Endodermal cell (in vitro differentiated cells): ENCODE results near the gene NEUROD1. TPM values are rescaled to one million over a fixed set of nuclear protein-coding genes. Genes with fewer than 3 reads are reported as not detected.
A peak's percentile ranks its signal among the peaks of the same experiment; 100 is the strongest.

Experiments used
- DNase-seq: peaks from one replicate; pipeline ENCODE4 v3.0.0-alpha.2; 2017
- H3K27ac ChIP-seq: 2 replicates; pipeline ENCODE4 v1.5.1; 2013; ENCODE audit warnings: mild to moderate bottlenecking, low read depth, low read length, moderate library complexity
- H3K27me3 ChIP-seq: 2 replicates; pipeline ENCODE4 v1.6.1; 2013; ENCODE audit warnings: mild to moderate bottlenecking, low read length, moderate library complexity; ENCODE audit not compliant: insufficient read depth, control insufficient read depth, poor library complexity, severe bottlenecking
- H3K36me3 ChIP-seq: 2 replicates; pipeline ENCODE4 v1.7.0; 2013; ENCODE audit warnings: mild to moderate bottlenecking, low read length, moderate library complexity; ENCODE audit not compliant: control insufficient read depth, insufficient read depth
- H3K4me1 ChIP-seq: one replicate; pipeline ENCODE4 v1.7.0; 2013; ENCODE audit warnings: low read length; ENCODE audit not compliant: control insufficient read depth, insufficient read depth
- H3K4me3 ChIP-seq: 2 replicates; pipeline ENCODE4 v1.5.1; 2013; ENCODE audit warnings: mild to moderate bottlenecking, low read length, moderate library complexity
- H3K9ac ChIP-seq: 2 replicates; pipeline ENCODE4 v1.6.1; 2013; ENCODE audit warnings: mild to moderate bottlenecking, low read length, moderate library complexity; ENCODE audit not compliant: poor library complexity, severe bottlenecking; ENCODE audit errors: extremely low read depth
- H3K9me3 ChIP-seq: 2 replicates; pipeline ENCODE4 v1.6.1; 2013; ENCODE audit warnings: mild to moderate bottlenecking, low read length, moderate library complexity; ENCODE audit not compliant: control insufficient read depth
- H3K27ac Mint-ChIP-seq: 2 replicates; pipeline ENCODE4 v1.8.0; 2020; ENCODE audit warnings: mixed read lengths
- H3K27me3 Mint-ChIP-seq: 2 replicates; pipeline ENCODE4 v1.8.0; 2021; ENCODE audit warnings: mild to moderate bottlenecking, mixed read lengths; ENCODE audit not compliant: insufficient read depth
- H3K36me3 Mint-ChIP-seq: 2 replicates; pipeline ENCODE4 v1.8.0; 2020; ENCODE audit warnings: low read depth, mixed read lengths
- H3K4me1 Mint-ChIP-seq: 2 replicates; pipeline ENCODE4 v1.8.0; 2020; ENCODE audit warnings: mixed read lengths
- H3K4me3 Mint-ChIP-seq: 2 replicates; pipeline ENCODE4 v1.8.0; 2020; ENCODE audit warnings: mild to moderate bottlenecking, moderate library complexity, mixed read lengths
- H3K9me3 Mint-ChIP-seq: 2 replicates; pipeline ENCODE4 v1.8.0; 2020; ENCODE audit warnings: mild to moderate bottlenecking, mixed read lengths
- CTCF ChIP-seq: fragments of 200-600 bp; sonication (generic); conservative IDR thresholded peaks from 2 replicates; pipeline ENCODE4 v1.5.0; 2021; ENCODE audit warnings: antibody characterized with exemption, mild to moderate bottlenecking
- WGBS, 2 experiments: methylation state at CpG; one replicate each; pipeline versions ENCODE4 v1.1.5 to v1.1.7; 2013; ENCODE audit warnings: missing lambda C conversion rate in 2 of 2, mixed read lengths in 1 of 2; ENCODE audit not compliant: insufficient coverage in 1 of 2, insufficient read length in 1 of 2; 5-methylcytosine and 5-hydroxymethylcytosine counted together
- total RNA-seq, 2 donors: library from RNA; stranded (reverse); fragmentation: NEBNext Ultra II Directional in 1 of 2; extraction: Animal tissue kit (Norgen Biotek cat#: 25700) in 1 of 2; gene quantifications; 2 replicates in 1 of 2; 3 replicates in 1 of 2; pipeline ENCODE4 v1.2.1, GENCODE V29; 2021

NEUROD1 gene
- total RNA-seq, 2 donors from 2014 or later, result not detected

- Mint-ChIP-seq H3K4me1 (peaks cover 15% of the 10 kb centered on the region), H3K4me3 (no peak overlapping the region), H3K36me3 (no peaks in the 10 kb centered on the region), H3K27me3 (peaks cover 94% of the 10 kb centered on the region), H3K27ac (no peak overlapping the region), H3K9me3 (peaks cover 6% of the 10 kb centered on the region)
- peaks cover 6% of the 10 kb centered on the region for H3K9me3 ChIP-seq
- H3K4me3 ChIP-seq, result no peak overlapping the region
- H3K27me3 ChIP-seq, result peaks cover 100% of the 10 kb centered on the region
- no peak overlapping the region for H3K27ac ChIP-seq
- WGBS, 2 experiments, result 3 to 4% methylated on average over 5 to 20 of the region's 20 CpGs
- no peaks in the 10 kb centered on the region for H3K4me1 ChIP-seq
- no peak overlapping the region for H3K9ac ChIP-seq
- no peak for TF ChIP-seq CTCF
- DNase-seq, result peak; percentile 49
- no peaks in the 10 kb centered on the region for H3K36me3 ChIP-seq
Measured at GRCh38 chr2:181679544-181679979, 755 bp downstream of the NEUROD1 start.

- Mint-ChIP-seq H3K4me1 (peaks cover 15% of the 10 kb centered on the region), H3K27ac (no peak overlapping the region), H3K36me3 (no peaks in the 10 kb centered on the region), H3K27me3 (peaks cover 94% of the 10 kb centered on the region), H3K4me3 (no peak overlapping the region), H3K9me3 (peaks cover 6% of the 10 kb centered on the region)
- DNase-seq, result no peak
- no peak for TF ChIP-seq CTCF
- Histone ChIP-seq H3K27me3 (peaks cover 100% of the 10 kb centered on the region), H3K36me3 (no peaks in the 10 kb centered on the region), H3K9me3 (peaks cover 6% of the 10 kb centered on the region), H3K27ac (no peak overlapping the region), H3K9ac (no peak overlapping the region), H3K4me3 (no peak overlapping the region), H3K4me1 (no peaks in the 10 kb centered on the region)
- 28 to 41% methylated on average over 14 to 17 of the region's 18 CpGs for WGBS, 2 experiments
Measured at GRCh38 chr2:181678861-181679543, 1.3 kb downstream of the NEUROD1 start.

DNA sequence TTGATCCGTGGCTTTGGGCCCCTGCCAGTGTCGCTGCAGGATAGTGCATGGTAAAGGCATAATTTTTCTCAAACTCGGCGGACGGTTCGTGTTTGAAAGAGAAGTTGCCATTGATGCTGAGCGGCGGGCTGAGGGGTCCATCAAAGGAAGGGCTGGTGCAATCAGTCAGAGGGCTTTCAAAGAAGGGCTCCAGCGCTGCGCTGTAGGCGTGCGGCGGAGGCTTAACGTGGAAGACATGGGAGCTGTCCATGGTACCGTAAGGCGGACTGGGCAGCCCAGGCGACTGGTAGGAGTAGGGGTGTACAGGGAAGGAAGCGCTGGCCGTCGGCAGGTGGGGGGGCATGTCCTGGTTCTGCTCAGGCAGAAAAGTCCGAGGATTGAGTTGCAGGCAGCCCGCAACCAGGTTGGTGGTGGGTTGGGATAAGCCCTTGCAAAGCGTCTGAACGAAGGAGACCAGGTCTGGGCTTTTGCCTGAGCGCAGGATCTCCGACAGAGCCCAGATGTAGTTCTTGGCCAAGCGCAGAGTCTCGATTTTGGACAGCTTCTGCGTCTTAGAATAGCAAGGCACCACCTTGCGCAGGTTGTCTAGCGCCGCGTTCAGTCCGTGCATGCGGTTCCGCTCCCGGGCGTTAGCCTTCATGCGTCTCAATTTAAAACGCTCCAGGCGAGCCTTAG, 2.3 kb downstream of the NEUROD1 start:
- Mint-ChIP-seq H3K27ac (no peak overlapping the region), H3K9me3 (peaks cover 6% of the 10 kb centered on the region), H3K4me3 (no peak overlapping the region), H3K27me3 (peaks cover 93% of the 10 kb centered on the region), H3K4me1 (peaks cover 12% of the 10 kb centered on the region), H3K36me3 (no peaks in the 10 kb centered on the region)
- DNase-seq, result peak; percentile 96
- H3K27ac ChIP-seq, result no peak overlapping the region
- no peak overlapping the region for H3K4me3 ChIP-seq
- peaks cover 100% of the 10 kb centered on the region for H3K27me3 ChIP-seq
- H3K36me3 ChIP-seq, result no peaks in the 10 kb centered on the region
- peaks cover 6% of the 10 kb centered on the region for H3K9me3 ChIP-seq
- TF ChIP-seq CTCF, result no peak
- H3K9ac ChIP-seq, result no peak overlapping the region
- no peaks in the 10 kb centered on the region for H3K4me1 ChIP-seq
- WGBS, 2 experiments, result 11 to 19% methylated on average over 26 to 41 of the region's 41 CpGs
